SKM-1 treated with dmso at 0.1 percent for 144 hours (cell line): Measurements from ENCODE around the gene NTRK2.

ENCODE experiments used
- DNase-seq: peaks from one replicate; lab custom pipeline; 2025; ENCODE audit not compliant: unreplicated experiment; lab: John Stamatoyannopoulos, UW

NTRK2 gene

GRCh38 chr9:85004818-85005413 is 335.4 kb downstream of the NTRK2 start:
- DNase-seq, result no peak

DNA sequence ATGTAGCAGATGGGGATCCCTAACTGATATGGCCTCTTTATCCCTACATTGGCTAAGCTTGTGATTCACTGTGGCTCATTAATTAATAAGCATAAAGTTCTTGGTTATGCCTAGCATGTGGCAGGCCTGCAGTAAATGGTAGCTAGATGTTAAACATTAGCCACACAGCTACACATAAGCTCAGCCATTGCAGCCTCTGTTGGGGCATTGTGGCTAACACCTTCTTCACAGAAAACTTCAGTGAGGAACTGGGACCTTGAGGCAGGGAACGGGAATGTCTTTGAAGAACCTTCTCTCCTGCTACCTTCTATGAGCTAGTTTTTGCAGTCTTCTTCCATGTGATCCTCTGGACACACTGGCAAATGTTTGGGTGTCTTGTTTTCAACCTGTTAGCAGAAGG is 338.2 kb downstream of the NTRK2 start:
- no peak for DNase-seq

DNA sequence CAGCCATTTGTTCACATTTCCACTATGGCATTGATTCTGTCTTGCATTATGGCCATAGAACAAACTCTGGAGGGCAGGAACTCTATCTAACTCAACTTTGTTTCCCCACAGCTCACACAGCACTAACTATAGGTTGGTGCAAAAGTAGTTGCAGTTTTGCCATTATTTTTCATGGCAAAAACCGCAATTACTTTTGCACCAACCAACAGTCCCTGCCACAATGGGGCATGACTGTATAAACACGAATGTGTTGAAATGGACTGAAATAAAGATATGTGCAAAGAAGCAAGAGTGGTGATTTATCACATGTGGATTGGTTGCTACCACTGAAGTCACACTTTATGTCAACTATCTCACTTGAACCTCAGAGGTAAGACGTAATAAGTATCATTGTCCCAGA is 338.7 kb downstream of the NTRK2 start:
- DNase-seq, result no peak

DNA sequence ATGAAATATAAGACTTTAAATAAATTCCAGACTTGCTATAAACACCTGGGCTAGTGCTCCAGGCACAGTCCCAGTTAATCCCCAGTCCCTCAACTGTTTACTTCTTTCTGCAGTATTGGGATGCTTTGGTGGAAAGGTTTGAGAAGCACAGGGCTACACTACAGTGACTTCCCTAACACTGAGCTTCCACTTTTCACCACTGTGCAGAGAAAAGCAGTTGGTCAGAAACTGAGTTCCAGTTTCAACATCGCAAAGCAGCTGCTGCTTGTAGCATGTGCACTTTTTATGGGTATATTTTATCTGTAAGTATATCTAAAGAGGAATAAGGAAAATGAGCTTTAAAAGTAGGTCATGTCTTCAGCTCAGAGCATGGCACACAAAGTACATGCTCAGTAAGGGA is 339.7 kb downstream of the NTRK2 start:
- DNase-seq, result no peak

DNA sequence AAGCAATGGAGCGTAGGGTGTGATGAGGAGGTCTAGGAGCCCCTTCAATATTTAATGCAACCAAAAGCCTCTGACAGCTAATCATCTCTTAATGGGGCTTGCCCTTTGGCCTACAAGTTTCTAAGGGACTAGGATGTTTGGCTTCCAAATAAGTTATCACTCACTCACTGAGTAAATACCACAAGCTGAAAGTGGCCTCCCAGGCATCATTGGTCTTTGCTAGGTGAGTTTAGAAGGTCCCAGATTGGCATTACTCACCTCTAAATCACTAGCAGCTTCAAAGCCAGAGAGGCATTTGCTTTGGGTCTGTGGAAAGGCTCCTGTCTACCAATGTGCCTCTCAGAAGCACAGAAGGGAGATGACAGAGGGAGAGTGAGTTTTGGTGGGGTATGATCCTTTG is 344.2 kb downstream of the NTRK2 start:
- no peak for DNase-seq

DNA sequence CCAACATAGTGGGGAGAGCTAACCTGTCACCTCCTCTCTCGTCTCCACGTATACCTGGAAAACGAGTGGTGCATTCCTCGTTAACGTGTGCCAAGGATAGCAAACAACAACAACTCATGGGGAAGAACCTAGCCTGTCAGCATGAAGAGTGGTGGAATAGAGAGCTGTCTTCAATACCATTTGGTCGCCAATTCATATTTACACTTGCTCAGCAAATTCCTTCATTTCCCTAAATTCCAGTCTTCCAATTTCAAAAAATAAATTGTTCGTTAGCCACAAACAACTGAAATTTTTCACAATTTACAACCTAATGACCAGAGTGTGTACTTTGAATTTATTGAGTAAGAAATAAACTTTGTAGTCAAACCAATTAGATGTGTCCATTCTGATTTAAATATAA is 344.8 kb downstream of the NTRK2 start:
- no peak for DNase-seq

GRCh38 chr9:85016384-85017006 is 347.0 kb downstream of the NTRK2 start:
- DNase-seq, result no peak

GRCh38 chr9:85020791-85021190 is 351.3 kb downstream of the NTRK2 start:
- DNase-seq, result no peak

DNA sequence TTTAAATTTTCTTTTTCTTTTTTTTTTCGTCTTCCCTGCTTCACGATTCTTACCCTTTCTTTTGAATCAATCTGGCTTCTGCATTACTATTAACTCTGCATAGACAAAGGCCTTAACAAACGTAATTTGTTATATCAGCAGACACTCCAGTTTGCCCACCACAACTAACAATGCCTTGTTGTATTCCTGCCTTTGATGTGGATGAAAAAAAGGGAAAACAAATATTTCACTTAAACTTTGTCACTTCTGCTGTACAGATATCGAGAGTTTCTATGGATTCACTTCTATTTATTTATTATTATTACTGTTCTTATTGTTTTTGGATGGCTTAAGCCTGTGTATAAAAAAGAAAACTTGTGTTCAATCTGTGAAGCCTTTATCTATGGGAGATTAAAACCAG is 352.2 kb downstream of the NTRK2 start:
- no peak for DNase-seq

DNA sequence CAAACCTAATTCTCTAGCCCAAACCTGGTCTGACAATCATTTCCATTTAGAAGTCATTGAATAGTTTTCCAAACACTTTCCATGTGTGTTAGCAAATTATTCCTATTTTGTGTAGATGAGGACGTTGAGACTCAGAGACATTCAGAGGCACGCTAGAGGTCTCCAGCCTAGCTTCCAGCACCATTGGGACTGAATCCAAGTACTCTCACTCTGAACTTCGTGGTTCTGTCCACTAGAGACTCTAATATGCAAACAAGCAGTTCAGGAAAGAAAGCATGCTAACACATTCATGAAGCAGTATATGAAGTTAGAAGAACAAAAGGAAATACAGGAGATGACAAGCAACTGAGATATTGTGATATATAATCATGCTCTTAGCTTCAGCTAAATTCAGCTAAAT is 354.8 kb downstream of the NTRK2 start:
- no peak for DNase-seq

GRCh38 chr9:85025638-85026037 is 356.1 kb downstream of the NTRK2 start:
- no peak for DNase-seq

- no peak for DNase-seq
Observed at GRCh38 chr9:85027870-85028269, 358.3 kb downstream of the NTRK2 start.

DNA sequence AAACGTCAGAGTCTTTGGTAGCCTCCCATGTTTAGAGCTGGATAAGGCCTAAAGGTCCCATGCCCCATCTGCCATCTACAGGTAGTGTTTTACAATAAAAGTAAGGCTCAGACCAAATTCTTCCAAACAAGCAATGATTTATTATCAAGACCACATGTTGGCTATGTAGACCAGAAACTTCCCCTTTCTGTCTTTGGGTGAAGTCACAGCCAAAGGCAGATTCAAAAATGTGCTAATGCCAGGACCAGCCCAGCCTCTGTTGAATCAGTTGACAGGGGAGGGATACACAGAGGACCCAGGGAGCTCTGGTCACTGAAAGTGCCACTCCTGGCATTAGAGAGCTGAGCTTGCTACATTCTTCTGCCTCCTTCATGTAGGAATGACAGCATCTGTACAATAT is 360.8 kb downstream of the NTRK2 start:
- DNase-seq, result no peak

DNA sequence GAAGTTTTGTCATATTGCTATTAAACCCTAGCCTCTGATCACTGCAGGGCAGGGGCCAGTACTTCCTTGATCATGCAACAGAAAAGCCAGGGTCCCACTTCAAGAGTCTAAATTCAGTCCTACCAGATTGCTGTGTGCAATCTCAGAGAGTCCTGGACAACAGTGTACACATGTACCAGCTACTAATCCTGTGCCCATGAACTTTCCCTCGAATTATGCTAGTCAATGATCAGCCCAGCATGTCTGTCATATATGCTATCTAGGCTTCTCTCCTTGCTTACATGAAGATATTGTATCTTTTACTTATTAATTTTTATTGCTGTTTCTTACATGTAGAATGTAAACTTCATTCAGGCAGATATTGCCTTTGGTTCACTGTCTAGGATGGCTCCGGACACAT is 367.0 kb downstream of the NTRK2 start:
- no peak for DNase-seq

DNA sequence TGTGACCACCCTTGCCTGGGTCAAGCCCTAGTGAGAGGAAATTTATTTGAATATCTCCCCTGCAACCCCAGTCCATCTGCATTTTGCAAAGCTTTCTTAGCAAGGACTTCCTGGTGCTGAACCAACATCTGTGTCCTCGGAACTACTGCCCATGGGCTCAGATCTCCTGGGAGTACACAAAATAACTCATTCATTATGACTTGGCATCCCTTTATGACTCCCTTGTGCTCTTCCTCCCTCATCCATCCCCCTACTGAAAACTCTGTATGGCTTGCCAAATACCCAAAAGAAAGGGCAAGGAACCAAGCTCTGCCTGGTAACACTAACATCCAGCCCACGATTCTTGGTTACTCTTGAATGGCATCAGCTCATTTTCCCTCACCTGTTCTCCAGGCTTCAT is 368.5 kb downstream of the NTRK2 start:
- no peak for DNase-seq

- no peak for DNase-seq
Observed at GRCh38 chr9:85038824-85039608, 369.5 kb downstream of the NTRK2 start.

- DNase-seq, result peak; percentile 13
Observed at GRCh38 chr9:85040146-85040545, 370.6 kb downstream of the NTRK2 start.

DNA sequence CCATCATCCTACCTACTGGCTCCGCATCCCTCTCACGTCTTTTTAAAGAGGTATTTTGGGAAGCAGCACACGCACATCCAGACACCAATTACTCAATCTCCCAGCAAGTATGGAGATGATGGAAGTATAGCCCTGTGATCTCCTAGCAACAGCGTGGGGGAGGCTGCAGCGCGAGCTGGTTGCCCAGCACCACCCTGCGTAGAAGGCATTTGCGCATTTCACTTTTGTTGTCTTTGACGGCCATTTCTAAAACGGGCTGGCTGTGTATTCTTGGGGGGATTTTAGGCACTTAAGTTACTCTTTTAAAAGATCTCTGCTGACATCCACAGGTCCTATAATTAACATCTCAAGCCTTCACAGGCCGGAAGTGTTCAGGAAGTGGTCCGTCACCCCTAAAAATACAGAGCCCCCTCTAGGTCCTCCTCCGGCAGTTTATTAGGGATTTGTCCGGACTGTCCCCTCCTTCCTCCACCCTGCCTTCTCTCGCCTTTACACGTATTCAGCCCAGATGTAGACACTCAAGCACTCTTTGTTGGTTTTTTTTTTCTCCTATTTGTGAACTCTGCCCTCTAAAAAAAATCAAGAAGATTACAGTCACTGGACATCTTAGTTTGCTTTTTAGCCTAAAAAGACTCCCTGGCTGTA is 371.4 kb downstream of the NTRK2 start:
- DNase-seq, result no peak

- DNase-seq, result no peak
Observed at GRCh38 chr9:85041466-85042137, 372.1 kb downstream of the NTRK2 start.

DNA sequence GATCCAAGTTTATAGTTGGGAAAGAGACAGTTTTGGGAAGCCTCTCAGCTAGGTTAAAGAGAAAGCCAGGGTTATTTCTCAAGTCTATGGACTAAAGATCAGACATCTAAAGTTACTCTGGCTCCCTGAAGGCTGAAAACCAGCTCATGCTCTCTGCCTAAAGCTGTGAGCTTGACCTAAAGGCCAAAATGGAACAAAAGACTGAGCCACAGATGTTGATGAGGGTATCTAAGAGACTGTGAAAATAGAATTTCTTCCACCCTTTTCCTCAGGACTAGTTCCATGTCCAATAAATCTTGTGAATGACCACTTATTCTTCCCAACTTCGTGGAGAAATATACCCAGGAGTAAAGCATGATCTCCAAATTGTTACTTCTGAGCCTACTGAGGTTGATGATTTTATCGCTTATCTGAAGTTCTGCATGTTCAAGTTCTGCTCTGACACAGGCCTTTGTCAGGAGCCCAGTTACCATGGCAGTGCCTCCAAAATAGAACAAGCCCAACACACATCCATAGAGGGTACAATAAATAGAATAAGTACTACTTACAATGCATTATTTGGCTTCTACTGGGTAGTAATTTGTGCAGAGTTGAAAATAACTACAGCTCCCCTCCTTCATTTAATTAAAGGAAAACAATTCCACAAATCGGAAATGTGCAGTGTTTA is 373.6 kb downstream of the NTRK2 start:
- no peak for DNase-seq

DNA sequence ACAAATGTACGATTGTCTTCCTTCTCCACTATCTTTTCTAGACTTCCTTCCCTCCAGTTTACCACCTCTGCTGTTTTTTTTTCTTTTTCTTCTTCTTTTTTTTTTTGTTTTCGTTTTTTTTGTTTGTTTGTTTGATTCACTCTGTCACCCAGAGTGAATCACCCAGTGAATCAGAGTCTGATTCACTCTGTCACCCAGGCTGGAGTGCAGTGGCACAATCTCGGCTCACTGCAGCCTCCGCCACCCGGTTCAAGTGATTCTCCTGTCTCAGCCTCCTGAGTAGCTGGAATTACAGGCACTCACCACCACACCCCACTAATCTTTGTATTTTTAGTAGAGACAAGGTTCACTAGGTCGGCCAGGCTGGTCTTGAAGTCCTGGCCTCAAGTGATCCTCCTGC is 375.7 kb downstream of the NTRK2 start:
- no peak for DNase-seq
